Stimulated activated CD4-positive, alpha-beta T cell treated with anti-CD3 and anti-CD28 coated beads, Interleukin-1b, Interleukin-23, amount 100 ng/mL, for 24 hours (primary cell): Measurements from ENCODE around the gene TNFAIP2.

Source experiments
- DNase-seq, 4 experiments: peaks; one replicate each; pipeline ENCODE4 v3.0.0-alpha.2; 2020; ENCODE audit warnings: low read depth in 4 of 4, low spot score in 1 of 4

TNFAIP2 gene

DNA sequence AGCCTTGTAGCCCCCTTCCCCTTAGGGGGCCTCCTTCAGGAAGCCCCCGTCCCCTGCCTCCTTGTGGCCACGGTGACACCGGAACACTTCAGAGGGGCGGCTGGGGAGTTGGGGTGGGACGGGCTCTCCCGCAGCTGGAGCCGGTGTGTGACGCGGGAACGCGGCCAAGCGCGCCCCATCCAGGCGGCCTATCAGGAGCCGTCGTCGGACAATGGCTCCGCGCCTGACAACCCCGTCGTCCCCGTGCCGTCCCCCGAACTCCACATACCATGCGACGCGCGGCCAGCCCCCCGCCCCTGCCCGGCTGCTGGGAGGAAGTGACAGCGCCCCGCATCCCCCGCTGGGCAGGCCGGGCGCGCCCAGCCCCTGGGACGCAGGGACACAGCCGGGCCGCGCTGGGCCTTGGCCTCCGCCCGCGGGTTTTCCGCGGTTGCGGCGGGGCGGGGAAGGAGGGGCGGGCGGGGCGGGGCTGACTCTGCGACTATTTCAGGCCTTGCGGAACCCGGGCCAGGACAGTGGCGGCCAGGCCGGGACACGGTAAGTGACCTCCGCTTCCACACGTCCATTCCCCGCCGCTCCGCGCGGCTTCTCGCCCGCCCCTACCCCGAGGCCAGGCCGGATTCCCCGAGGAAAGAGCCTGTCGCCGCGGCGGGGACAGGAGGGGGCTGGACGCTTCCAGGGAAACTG lies at the start of gene TNFAIP2:
Gene TNFAIP2 (plus strand): TSS at position 515 of the 687 bp plus-strand sequence. CDS start 2,997 bp downstream, outside the sequence.
- DNase-seq: no peak

DNA sequence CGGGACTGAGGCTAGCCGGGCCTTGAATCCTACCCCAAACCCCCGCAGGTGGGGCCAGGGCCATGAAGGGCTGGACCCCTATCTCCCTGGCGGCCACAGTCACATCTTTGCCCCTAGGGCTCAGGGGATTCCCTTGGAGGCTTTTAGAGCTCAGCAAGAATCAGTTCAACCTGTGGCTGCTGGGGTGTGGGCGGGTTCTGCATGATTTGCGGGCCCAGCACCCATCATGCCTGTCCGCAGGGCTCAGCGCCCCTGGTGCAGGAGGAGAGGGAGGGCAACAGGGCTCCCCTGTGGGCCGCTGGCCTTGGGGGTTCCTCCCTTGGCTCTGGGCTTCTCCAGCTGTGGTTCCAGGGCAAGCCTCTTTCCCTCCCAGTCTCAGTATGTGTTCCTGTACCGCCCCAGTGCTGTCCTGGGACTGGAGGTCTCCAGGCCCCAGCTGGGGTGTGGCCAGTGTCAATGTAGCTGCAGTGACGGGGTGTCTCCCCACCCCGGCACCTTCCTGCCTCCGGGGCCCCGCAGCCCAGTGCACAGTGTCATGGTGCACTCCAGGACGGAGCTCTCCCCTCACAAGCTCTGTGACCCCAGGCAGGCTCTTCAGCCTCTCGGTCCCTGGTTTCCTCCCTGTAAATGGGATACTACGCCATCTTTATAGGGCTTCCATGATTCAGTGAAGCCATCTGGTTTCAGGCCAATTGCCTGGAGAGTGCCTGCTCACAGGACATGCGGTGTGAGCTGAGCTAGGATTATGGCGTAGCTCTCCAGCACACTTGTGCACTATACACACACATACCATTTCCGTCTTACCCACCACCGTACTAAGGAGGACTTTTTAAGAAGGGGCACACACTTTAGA lies 49.2 kb upstream of the TNFAIP2 start:
- DNase-seq: no peak

DNA sequence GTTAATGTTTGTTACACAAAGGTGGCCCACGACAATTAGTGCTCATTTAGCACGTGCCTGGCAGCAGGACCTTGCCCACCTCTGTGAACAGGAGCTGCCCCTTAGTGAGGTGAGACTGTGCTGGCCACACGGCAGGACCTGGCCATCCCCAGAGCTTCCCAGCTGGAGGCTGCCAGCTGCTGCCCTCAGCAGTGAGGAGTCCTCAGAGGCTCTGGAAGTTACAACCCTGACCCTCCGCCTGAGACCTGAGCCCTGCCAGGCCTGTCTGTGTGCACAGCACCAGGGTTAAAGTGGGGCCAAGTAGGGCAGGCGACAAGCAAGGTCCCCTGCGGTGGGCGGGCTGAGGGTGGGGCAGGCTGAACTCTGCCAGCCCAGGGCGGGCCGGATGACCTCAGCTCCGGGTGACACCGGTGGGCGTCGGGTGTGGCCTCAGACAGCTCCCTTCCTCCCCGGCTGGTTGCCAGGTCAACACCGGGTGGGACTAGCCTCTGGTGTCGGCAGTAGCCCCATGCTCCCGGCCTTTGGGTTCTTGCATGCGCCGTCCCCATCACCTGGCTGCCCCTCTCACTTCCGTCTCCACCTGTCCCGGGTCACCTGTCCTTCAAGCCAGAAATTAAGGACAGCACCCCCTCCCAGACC lies 48.4 kb upstream of the TNFAIP2 start:
- DNase-seq: no peak

GRCh38 chr14:103078420-103078749 lies 44.9 kb upstream of the TNFAIP2 start:
- peak; percentile 39 to 59 (median 53) for DNase-seq

GRCh38 chr14:103078860-103079587 lies 44.2 kb upstream of the TNFAIP2 start:
- no peak for DNase-seq

DNA sequence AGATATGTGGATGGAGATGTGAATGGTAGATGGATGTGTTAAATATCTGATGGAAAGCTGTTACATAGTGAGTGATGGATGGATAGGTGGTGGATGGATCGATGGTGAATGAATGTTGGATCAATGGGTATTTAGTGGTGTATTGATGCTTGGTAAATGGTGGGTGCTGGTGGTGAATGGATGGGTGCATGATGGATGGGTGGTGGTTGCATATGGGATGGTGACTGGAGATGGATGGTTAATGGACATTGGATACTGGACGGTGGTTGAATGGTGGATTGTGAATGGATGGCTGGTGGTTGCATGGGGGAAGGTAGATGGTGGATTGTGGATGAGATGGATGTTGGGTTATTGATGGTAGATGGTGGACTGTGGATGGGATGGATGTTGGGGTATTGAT lies 41.3 kb upstream of the TNFAIP2 start:
- DNase-seq: no peak

- DNase-seq: no peak
These were observed 39.0 kb upstream of the TNFAIP2 start, which contains the start of gene LBHD2 for GRCh38 chr14:103084021-103084919. Gene LBHD2, plus strand, starts transcription at chr14:103084210. Its CDS starts 1,803 bp downstream, at chr14:103086013.

DNA sequence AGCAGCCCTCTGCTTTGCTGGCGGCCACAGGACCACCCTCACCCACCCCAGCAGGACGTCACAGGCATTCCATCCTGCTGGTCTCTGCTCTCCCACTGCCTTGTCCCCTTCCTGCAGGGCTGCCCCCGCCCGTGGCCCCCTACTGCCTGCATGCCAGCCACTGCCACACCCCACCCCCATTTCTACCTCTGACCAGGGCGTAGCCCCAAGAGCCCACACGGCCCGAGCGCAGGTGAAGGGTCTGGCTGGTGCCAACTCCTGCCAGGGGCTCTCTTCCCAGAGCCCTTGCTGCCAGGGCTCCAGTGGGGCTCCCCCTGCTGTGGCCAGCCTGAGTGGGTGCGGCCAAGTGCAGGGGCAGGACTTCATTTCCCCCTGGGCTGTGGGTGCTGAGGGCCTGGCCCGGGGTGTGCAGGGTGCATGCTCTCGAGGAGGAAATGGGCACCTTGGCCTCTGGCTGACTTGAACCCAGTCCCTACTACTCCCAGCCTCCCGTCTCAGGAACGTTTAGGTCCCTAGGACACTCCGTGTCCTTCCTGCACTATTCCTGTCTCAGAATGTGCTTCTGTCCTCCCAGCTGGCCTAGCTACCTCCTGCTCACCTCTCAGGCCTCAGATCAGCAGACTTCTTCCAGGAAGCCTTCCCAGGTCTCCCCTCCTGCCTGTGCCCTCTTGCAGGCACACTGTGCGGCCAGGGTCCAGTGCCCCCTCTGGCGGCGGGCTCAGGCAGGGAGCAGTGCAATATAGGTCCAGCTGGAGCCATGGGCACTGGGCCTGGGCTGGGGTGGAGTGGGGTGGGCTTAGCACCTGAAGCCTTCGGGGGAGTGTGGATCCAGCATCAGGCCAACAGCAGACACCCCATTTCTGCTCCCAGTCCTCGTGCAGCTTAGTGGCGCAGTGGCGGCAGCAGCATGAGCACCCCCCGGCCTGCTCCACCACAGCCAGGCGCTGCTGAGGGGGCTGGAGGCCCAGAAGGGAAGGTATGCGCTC lies 37.9 kb upstream of the TNFAIP2 start:
- no peak for DNase-seq

DNA sequence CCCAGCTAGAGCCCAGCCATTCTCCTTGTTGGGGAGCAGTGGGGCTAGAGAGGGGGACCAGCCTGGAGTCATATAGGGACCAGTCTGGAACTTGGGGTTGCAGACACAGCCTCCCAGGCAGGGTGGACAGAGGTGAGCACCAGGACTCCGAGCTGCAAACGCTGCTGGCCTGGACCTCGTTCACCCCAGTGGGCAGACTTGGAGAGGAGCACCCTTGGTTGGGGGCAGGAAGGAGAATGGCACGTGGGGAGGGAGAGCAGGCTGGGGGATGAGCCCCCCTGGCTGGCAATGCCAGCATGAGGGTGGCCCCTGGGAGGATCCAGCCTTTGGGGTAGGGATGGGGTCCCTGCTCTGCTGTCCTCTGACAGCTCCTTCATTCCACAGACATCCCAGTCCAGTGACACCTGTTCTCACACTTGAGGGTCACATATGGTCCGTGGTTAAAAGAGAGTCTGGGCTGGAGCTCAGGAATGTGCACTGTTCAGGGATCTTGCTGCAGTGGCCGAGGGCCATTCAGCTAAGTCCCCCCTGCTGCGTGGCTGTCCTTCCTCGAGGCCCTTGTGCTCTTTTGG lies 36.4 kb upstream of the TNFAIP2 start:
- no peak for DNase-seq

GRCh38 chr14:103087343-103087835 lies 35.9 kb upstream of the TNFAIP2 start:
- no peak for DNase-seq

DNA sequence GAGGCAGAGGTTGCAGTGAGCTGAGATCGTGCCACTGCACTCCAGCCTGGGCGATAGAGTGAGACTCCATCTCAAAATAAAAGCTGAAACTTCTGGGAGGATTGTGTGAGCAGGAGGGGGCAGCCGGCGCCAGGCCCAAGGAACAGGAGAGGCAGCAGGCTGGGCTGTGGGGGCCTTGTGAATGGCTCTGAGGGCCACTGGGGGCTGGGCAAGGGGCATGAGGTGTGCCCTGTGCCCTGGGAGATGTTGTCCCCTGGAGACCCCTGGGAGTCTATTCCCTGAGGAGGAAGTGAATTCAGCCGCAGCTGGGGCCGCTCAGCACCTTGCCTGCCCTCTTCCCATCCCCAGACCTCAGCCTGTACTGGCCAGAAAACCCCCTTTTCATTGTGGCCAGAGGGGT lies 34.3 kb upstream of the TNFAIP2 start:
- no peak for DNase-seq

DNA sequence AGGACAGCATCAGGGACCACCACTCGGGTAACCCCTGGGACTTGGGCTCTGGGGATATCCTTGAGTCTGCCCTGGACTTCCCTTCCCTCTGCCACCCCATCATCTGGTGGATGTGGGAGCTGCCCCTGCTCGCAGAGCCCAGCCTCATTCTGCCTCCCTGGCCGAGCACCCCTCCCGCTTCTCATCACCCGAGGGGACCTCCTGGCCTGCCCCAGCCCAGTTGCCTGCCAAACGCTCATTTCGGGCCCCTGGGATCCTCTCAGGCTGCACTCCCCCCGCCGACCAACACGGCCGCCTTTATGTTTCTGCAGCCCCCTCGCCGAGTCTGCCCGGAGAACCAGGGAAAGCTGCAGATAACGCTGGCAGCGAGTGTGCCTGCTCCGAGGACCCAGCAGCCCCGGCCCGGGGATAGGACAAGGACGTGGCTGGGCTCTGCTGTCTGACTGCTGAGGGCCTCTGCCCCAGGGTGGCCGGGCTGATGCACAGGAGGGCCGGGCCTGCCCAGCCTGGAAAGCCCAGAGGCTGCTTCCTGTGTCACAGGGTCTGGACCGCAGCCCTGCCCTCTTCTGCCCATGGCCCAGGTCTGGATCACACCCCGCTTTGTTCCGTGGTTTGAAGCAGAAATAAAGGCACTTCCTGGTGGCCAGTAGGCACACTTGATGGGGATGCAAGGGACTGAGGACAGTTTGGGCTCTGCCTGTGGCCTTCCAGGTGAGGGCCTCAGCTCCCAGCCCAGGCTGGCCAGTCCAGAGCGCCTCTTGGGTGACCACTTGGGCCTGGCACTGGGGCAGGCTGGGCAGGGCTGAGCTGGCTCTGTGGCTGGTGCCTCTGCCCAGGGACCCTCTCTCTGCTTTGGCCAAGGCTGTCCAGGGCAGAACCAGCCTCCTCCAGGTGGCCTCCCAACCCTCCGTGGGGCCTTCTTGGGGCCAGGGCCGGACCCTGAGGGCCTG lies 33.6 kb upstream of the TNFAIP2 start:
- no peak for DNase-seq

DNA sequence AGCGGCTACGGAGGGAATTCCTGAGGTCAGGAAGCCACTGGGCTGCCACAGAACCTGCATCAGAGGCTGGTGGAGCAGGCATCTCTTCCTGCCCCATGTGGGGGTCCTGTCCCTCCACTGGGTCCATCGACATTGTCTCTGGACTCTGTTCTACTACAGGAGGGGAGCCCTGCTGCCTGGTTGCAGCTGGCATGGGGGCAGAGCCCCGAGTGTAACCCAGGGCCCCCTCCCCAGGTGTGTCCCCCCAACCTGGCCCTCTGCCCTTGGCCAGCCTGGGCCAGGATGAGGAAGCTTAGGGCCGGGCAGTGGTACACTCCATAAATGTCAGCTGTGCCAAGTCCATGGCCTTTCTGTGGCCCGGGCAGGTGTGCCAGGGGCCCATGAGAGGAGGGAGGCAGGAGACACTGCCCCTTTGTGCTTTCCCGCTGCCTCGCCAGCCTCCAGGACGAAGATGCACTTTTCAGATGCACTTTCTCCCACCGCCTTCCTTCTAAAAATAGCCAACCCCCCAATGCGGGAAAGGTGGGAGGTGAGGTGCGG lies 32.7 kb upstream of the TNFAIP2 start:
- no peak for DNase-seq

GRCh38 chr14:103091041-103091882 lies 32.0 kb upstream of the TNFAIP2 start:
- peak; percentile 49 to 74 (median 66) for DNase-seq

- DNase-seq: no peak
These were observed 31.4 kb upstream of the TNFAIP2 start for GRCh38 chr14:103091883-103092222.

GRCh38 chr14:103093856-103094405 lies 29.3 kb upstream of the TNFAIP2 start:
- no peak for DNase-seq
